B cell (primary cell): ENCODE results near the gene EGFR. TPM values are rescaled to one million over a fixed set of nuclear protein-coding genes. Genes with fewer than 3 reads are reported as not detected.

Experiments used
- ATAC-seq: fragments of 200-7000 bp; cut with Tn5 transposase; one replicate; pipeline ENCODE4 v1.10.0; 2021; ENCODE audit warnings: low read depth, mild to moderate bottlenecking, moderate number of reproducible peaks, moderate library complexity
- CTCF ChIA-PET: fragments of 350-600 bp; sonication (Branson Sonifier 250); formaldehyde crosslinking; loops from one replicate; lab custom pipeline; 2021; ENCODE audit warnings: antibody characterized with exemption, inconsistent platforms; lab: Charles Lee
- POLR2A ChIA-PET: fragments of 350-600 bp; sonication (Branson Sonifier 250); formaldehyde crosslinking; loops from one replicate; lab custom pipeline; 2021; ENCODE audit warnings: antibody characterized with exemption; lab: Charles Lee
- DNase-seq: peaks from one replicate; pipeline ENCODE4 v3.0.0; 2013
- H2AFZ ChIP-seq: 2 replicates; pipeline ENCODE4 v1.6.1; 2012; ENCODE audit warnings: mild to moderate bottlenecking, low read depth, low read length; ENCODE audit not compliant: insufficient read depth, poor library complexity, severe bottlenecking
- H3K27ac ChIP-seq, 2 donors: 1 replicate in 1 of 2; 2 replicates in 1 of 2; pipeline ENCODE4 v1.5.1; 2012 to 2013; ENCODE audit warnings: low read length in 2 of 2, mild to moderate bottlenecking in 2 of 2, moderate library complexity in 1 of 2
- H3K27me3 ChIP-seq, 4 experiments: fragments of 200-600 bp in 1 of 4; sonication (generic) in 1 of 4; replicated peaks in 1 of 4; 1 replicate in 2 of 4; 2 replicates in 2 of 4; pipeline versions ENCODE4 v1.6.1 to v1.7.0; 2013 to 2016; ENCODE audit warnings: low read length in 3 of 4, mild to moderate bottlenecking in 2 of 4, mixed read lengths in 1 of 4, moderate library complexity in 1 of 4; ENCODE audit not compliant: insufficient read depth in 4 of 4, control insufficient read depth in 3 of 4; ENCODE audit errors: control extremely low read depth in 1 of 4
- H3K36me3 ChIP-seq, 2 experiments: replicated peaks in 1 of 2; 1 replicate in 1 of 2; 2 replicates in 1 of 2; pipeline versions ENCODE4 v1.6.1 to v1.7.1; 2013; ENCODE audit warnings: low read length in 1 of 2; ENCODE audit not compliant: insufficient read depth in 2 of 2, control insufficient read depth in 1 of 2; ENCODE audit errors: control extremely low read depth in 1 of 2, extremely low read depth in 1 of 2
- H3K4me1 ChIP-seq, 2 donors: fragments of 200-600 bp in 1 of 2; sonication (generic) in 1 of 2; 1 replicate in 1 of 2; 2 replicates in 1 of 2; pipeline versions ENCODE4 v1.5.1 to v1.6.1; 2013 to 2017; ENCODE audit warnings: low read length in 2 of 2; ENCODE audit not compliant: control insufficient read depth in 2 of 2, insufficient read depth in 2 of 2
- H3K4me2 ChIP-seq: replicated peaks from 2 replicates; pipeline ENCODE3; 2012; ENCODE audit warnings: mild to moderate bottlenecking, low read depth, low read length; ENCODE audit not compliant: poor library complexity, severe bottlenecking
- H3K4me3 ChIP-seq, 5 experiments: fragments of 200-600 bp in 1 of 5; sonication (generic) in 1 of 5; 1 replicate in 3 of 5; 2 replicates in 2 of 5; pipeline versions ENCODE4 v1.5.1 to v1.7.0; 2011 to 2016; ENCODE audit warnings: low read length in 4 of 5, mild to moderate bottlenecking in 4 of 5, low read depth in 2 of 5, control low read depth in 1 of 5, moderate library complexity in 1 of 5; ENCODE audit not compliant: insufficient read depth in 1 of 5; ENCODE audit errors: control extremely low read depth in 1 of 5, extremely low read depth in 1 of 5
- H3K79me2 ChIP-seq: fragments of 200-600 bp; sonication (generic); one replicate; pipeline ENCODE4 v1.6.0; 2016; ENCODE audit warnings: low read length; ENCODE audit not compliant: control insufficient read depth, insufficient read depth
- H3K9ac ChIP-seq: fragments of 200-600 bp; sonication (generic); 2 replicates; pipeline ENCODE4 v1.6.1; 2017; ENCODE audit warnings: mild to moderate bottlenecking, low read length, moderate library complexity
- H3K9me3 ChIP-seq, 3 donors: one replicate each; pipeline versions ENCODE4 v1.6.1 to v1.7.1; 2013; ENCODE audit warnings: low read length in 2 of 3; ENCODE audit not compliant: control insufficient read depth in 2 of 3, insufficient read depth in 1 of 3; ENCODE audit errors: control extremely low read depth in 1 of 3
- H4K20me1 ChIP-seq: 2 replicates; pipeline ENCODE4 v1.6.0; 2012; ENCODE audit warnings: mild to moderate bottlenecking, low read length; ENCODE audit not compliant: insufficient read depth, control insufficient read depth, poor library complexity, severe bottlenecking
- H3K27ac Mint-ChIP-seq: one replicate; pipeline ENCODE4 v1.8.0; 2021; ENCODE audit warnings: mixed read lengths
- H3K27me3 Mint-ChIP-seq: one replicate; pipeline ENCODE4 v1.8.0; 2021; ENCODE audit warnings: mixed read lengths
- H3K4me1 Mint-ChIP-seq: one replicate; pipeline ENCODE4 v1.8.0; 2021; ENCODE audit warnings: mixed read lengths
- H3K4me3 Mint-ChIP-seq: one replicate; pipeline ENCODE4 v1.8.0; 2021; ENCODE audit warnings: mixed read lengths
- H3K9me3 Mint-ChIP-seq: one replicate; pipeline ENCODE4 v1.8.0; 2022; ENCODE audit warnings: mixed read lengths; ENCODE audit not compliant: insufficient read depth
- EZH2 ChIP-seq: IDR thresholded peaks from 2 replicates; pipeline ENCODE4 v1.6.1; 2012; ENCODE audit warnings: borderline replicate concordance, low read depth, mild to moderate bottlenecking, moderate library complexity, low read length; ENCODE audit not compliant: insufficient read depth, poor library complexity, severe bottlenecking
- WGBS: methylation state at CpG from one replicate; pipeline ENCODE4 v1.1.5; 2013; ENCODE audit warnings: missing lambda C conversion rate; ENCODE audit not compliant: insufficient coverage; 5-methylcytosine and 5-hydroxymethylcytosine counted together
- intact Hi-C: fragments of 100-400 bp; cut with micrococcal nuclease; formaldehyde crosslinking; loops from one replicate; pipeline ENCODE4 v1.10.0; 2022
- polyA plus RNA-seq: library from polyadenylated mRNA; depleted of rRNA; stranded (reverse); fragments of >200 nt; gene quantifications from 2 replicates; pipeline ENCODE4 v1.2.3, GENCODE V29; 2012
- total RNA-seq, 2 donors: library from RNA; stranded (reverse); fragments of 120-200 nt in 1 of 2; gene quantifications; 1 replicate in 1 of 2; 2 replicates in 1 of 2; pipeline versions ENCODE4 v1.2.3 to v1.2.4, GENCODE V29; 2013 to 2022
- TF ChIP-seq, protein P1 (sequence below): fragments of 200-600 bp; IDR thresholded peaks from one replicate; pipeline ENCODE4 v1.8.0; 2022; ENCODE audit warnings: antibody characterized with exemption, mild to moderate bottlenecking

EGFR gene
- total and polyA plus RNA-seq, 2 donors (not counting 1 experiment from before 2014, with no cell fraction given), result not detected

GRCh38 chr7:55148571-55148970, 129.8 kb downstream of the EGFR start:
- no peak overlapping the region for H3K27ac Mint-ChIP-seq
- WGBS, result no CpG with 5 or more reads among the region's 3 CpGs
- POLR2A ChIA-PET, result no interaction called here
- no peaks in the 10 kb centered on the region for H4K20me1 ChIP-seq
- no peak overlapping the region for H3K4me2 ChIP-seq
- peaks cover 4% of the 10 kb centered on the region for H3K9me3 Mint-ChIP-seq
- no peaks in the 10 kb centered on the region for H3K79me2 ChIP-seq
- no peak overlapping the region for H3K4me3 ChIP-seq
- no peaks in the 10 kb centered on the region for H3K4me1 Mint-ChIP-seq
- peaks cover 0 to 13% (median 0%) of the 10 kb centered on the region in 3 donors for H3K9me3 ChIP-seq
- peaks cover 33% of the 10 kb centered on the region for H3K27me3 Mint-ChIP-seq
- no peak for ATAC-seq
- TF ChIP-seq, protein P1, sequence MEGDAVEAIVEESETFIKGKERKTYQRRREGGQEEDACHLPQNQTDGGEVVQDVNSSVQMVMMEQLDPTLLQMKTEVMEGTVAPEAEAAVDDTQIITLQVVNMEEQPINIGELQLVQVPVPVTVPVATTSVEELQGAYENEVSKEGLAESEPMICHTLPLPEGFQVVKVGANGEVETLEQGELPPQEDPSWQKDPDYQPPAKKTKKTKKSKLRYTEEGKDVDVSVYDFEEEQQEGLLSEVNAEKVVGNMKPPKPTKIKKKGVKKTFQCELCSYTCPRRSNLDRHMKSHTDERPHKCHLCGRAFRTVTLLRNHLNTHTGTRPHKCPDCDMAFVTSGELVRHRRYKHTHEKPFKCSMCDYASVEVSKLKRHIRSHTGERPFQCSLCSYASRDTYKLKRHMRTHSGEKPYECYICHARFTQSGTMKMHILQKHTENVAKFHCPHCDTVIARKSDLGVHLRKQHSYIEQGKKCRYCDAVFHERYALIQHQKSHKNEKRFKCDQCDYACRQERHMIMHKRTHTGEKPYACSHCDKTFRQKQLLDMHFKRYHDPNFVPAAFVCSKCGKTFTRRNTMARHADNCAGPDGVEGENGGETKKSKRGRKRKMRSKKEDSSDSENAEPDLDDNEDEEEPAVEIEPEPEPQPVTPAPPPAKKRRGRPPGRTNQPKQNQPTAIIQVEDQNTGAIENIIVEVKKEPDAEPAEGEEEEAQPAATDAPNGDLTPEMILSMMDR, result no peak
- TF ChIP-seq EZH2, result no peak
- no peak overlapping the region for H3K27ac ChIP-seq
- no peak overlapping the region for H3K4me3 Mint-ChIP-seq
- no peaks in the 10 kb centered on the region for H3K27me3 ChIP-seq
- H3K9ac ChIP-seq, result no peak overlapping the region
- no peak overlapping the region for H2AFZ ChIP-seq
- intact Hi-C loops, result no loop called here
- no peaks in the 10 kb centered on the region for H3K4me1 ChIP-seq
- no peak for DNase-seq
- no peaks in the 10 kb centered on the region for H3K36me3 ChIP-seq
- CTCF ChIA-PET, result no interaction called here

- Histone ChIP-seq H3K4me3 (no peak overlapping the region), H3K27me3 (no peaks in the 10 kb centered on the region), H3K9me3 (peaks cover 0 to 16% (median 0%) of the 10 kb centered on the region in 3 donors), H2AFZ (no peak overlapping the region), H3K79me2 (no peaks in the 10 kb centered on the region), H3K4me1 (no peaks in the 10 kb centered on the region), H3K9ac (no peak overlapping the region), H3K36me3 (no peaks in the 10 kb centered on the region), H3K4me2 (no peak overlapping the region), H3K27ac (no peak overlapping the region), H4K20me1 (no peaks in the 10 kb centered on the region)
- no peak overlapping the region for H3K4me3 Mint-ChIP-seq
- H3K4me1 Mint-ChIP-seq, result no peaks in the 10 kb centered on the region
- peaks cover 29% of the 10 kb centered on the region for H3K27me3 Mint-ChIP-seq
- TF ChIP-seq, protein P1, result no peak
- no peak for TF ChIP-seq EZH2
- DNase-seq (no peak), ATAC-seq (no peak)
- ChIA-PET CTCF (no interaction called here), POLR2A (no interaction called here)
- peaks cover 4% of the 10 kb centered on the region for H3K9me3 Mint-ChIP-seq
- no CpG with 5 or more reads among the region's 1 CpG for WGBS
- H3K27ac Mint-ChIP-seq, result no peak overlapping the region
- intact Hi-C loops, result no loop called here
These were observed 130.2 kb downstream of the EGFR start for GRCh38 chr7:55149001-55149400.
